ENCODE measurements around the gene PARD6G.

The PARD6G gene

GRCh38 chr18:80175451-80176204, 71.7 kb downstream of the PARD6G start:
- H3K4me3 ChIP-seq (ENCODE audit: low read length) = no peak overlapping the region
- no peaks in the 10 kb centered on the region for H3K9me3 ChIP-seq (ENCODE audit: control insufficient read depth, low read length)
- H3K36me3 ChIP-seq (ENCODE audit: control insufficient read depth, insufficient read depth, low read length, severe bottlenecking) = no peaks in the 10 kb centered on the region
- peaks cover 42% of the 10 kb centered on the region for H3K27me3 ChIP-seq (replicated peaks; ENCODE audit: control insufficient read depth, insufficient read depth, low read length)
- H3K9ac ChIP-seq (ENCODE audit: low read length) = no peak overlapping the region
- no peak for DNase-seq (ENCODE audit: low read depth)
- H3K4me1 ChIP-seq (ENCODE audit: control insufficient read depth, insufficient read depth, low read length) = peaks cover 15% of the 10 kb centered on the region

- Histone ChIP-seq H3K9ac (ENCODE audit: low read length) (no peak overlapping the region), H3K36me3 (ENCODE audit: control insufficient read depth, insufficient read depth, low read length, severe bottlenecking) (no peaks in the 10 kb centered on the region), H3K4me3 (ENCODE audit: low read length) (no peak overlapping the region), H3K4me1 (ENCODE audit: control insufficient read depth, insufficient read depth, low read length) (peaks cover 17% of the 10 kb centered on the region), H3K27me3 (replicated peaks; ENCODE audit: control insufficient read depth, insufficient read depth, low read length) (peaks cover 23% of the 10 kb centered on the region), H3K9me3 (ENCODE audit: control insufficient read depth, low read length) (no peaks in the 10 kb centered on the region)
- DNase-seq (ENCODE audit: low read depth) = no peak
Observed at GRCh38 chr18:80173060-80173459, 74.3 kb downstream of the PARD6G start.

- DNase-seq (ENCODE audit: low read depth) = no peak
- Histone ChIP-seq H3K9me3 (ENCODE audit: control insufficient read depth, low read length) (no peaks in the 10 kb centered on the region), H3K4me3 (ENCODE audit: low read length) (no peak overlapping the region), H3K36me3 (ENCODE audit: control insufficient read depth, insufficient read depth, low read length, severe bottlenecking) (no peaks in the 10 kb centered on the region), H3K9ac (ENCODE audit: low read length) (no peak overlapping the region), H3K27me3 (replicated peaks; ENCODE audit: control insufficient read depth, insufficient read depth, low read length) (peaks cover 13% of the 10 kb centered on the region), H3K4me1 (ENCODE audit: control insufficient read depth, insufficient read depth, low read length) (peaks cover 16% of the 10 kb centered on the region)
Observed at GRCh38 chr18:80172056-80172455, 75.3 kb downstream of the PARD6G start.

- Histone ChIP-seq H3K36me3 (ENCODE audit: control insufficient read depth, insufficient read depth, low read length, severe bottlenecking) (no peaks in the 10 kb centered on the region), H3K9ac (ENCODE audit: low read length) (peak overlapping the region; percentile 57), H3K4me3 (ENCODE audit: low read length) (peak overlapping the region; percentile 69), H3K4me1 (ENCODE audit: control insufficient read depth, insufficient read depth, low read length) (peaks cover 10% of the 10 kb centered on the region), H3K27me3 (replicated peaks; ENCODE audit: control insufficient read depth, insufficient read depth, low read length) (peaks cover 8% of the 10 kb centered on the region), H3K9me3 (ENCODE audit: control insufficient read depth, low read length) (no peaks in the 10 kb centered on the region)
- DNase-seq (ENCODE audit: low read depth) = peak; percentile 77
Observed at GRCh38 chr18:80171054-80171872, 76.1 kb downstream of the PARD6G start.

DNA sequence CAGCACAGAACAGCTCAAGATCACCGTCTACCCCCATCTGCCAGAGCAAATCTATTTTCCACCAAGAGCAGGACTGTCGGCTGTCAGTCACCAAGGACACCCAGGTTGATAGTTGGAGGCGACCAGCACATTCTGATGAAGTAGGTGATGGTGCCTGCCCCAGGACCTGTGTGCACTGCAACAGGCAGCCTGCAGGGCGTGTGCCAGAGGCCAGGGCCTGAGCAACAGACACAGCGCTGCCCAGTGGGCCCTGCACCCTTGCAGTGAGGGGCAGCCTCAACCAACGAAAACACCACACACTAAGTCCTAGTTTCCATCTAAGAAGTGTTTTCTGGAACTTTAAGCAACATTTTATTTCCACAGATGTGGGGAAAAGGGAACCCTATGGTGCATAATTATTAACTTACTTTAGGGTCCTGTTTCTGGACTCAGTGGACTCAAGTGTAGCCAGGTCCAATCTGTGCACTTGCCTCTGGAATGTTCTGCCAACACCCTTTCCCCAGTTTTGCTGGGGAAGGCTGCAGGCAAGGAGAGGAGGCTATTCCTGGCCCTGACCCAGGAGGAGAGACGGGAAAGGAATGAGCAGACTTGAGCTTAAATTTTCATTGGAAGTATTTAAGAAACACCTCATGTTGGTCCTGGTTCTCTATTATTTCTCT, 76.8 kb downstream of the PARD6G start:
- no peaks in the 10 kb centered on the region for H3K36me3 ChIP-seq (ENCODE audit: control insufficient read depth, insufficient read depth, low read length, severe bottlenecking)
- peak; percentile 1 for DNase-seq (ENCODE audit: low read depth)
- H3K9ac ChIP-seq (ENCODE audit: low read length) = peak overlapping the region; percentile 57
- H3K4me1 ChIP-seq (ENCODE audit: control insufficient read depth, insufficient read depth, low read length) = peaks cover 10% of the 10 kb centered on the region
- peak overlapping the region; percentile 69 for H3K4me3 ChIP-seq (ENCODE audit: low read length)
- peaks cover 3% of the 10 kb centered on the region for H3K9me3 ChIP-seq (ENCODE audit: control insufficient read depth, low read length)
- peaks cover under 1% of the 10 kb centered on the region for H3K27me3 ChIP-seq (replicated peaks; ENCODE audit: control insufficient read depth, insufficient read depth, low read length)

GRCh38 chr18:80169607-80170006, 77.7 kb downstream of the PARD6G start:
- Histone ChIP-seq H3K4me1 (ENCODE audit: control insufficient read depth, insufficient read depth, low read length) (peaks cover 10% of the 10 kb centered on the region), H3K27me3 (replicated peaks; ENCODE audit: control insufficient read depth, insufficient read depth, low read length) (no peaks in the 10 kb centered on the region), H3K9me3 (ENCODE audit: control insufficient read depth, low read length) (peaks cover 8% of the 10 kb centered on the region), H3K36me3 (ENCODE audit: control insufficient read depth, insufficient read depth, low read length, severe bottlenecking) (no peaks in the 10 kb centered on the region), H3K9ac (ENCODE audit: low read length) (no peak overlapping the region), H3K4me3 (ENCODE audit: low read length) (no peak overlapping the region)
- DNase-seq (ENCODE audit: low read depth) = no peak

DNA sequence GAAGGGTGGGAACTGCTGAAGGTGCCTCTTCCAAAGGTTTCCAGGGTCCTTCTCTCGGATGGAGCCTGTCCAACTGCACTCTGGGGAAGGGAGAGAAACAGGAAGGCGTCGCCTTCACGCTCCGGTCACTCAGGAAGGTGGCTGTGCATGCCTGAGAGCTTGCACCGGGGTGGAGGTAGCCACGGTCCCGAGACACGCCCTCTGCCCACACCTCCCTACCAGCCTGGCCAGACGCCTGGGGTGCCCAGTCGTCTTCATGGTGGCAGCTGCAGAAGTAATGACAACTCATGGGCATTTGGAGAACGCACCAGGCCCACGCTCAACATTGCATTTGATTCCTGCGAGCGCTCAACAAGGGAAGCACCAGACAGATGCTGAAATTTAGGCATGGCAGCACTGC, 78.3 kb downstream of the PARD6G start:
- H3K36me3 ChIP-seq (ENCODE audit: control insufficient read depth, insufficient read depth, low read length, severe bottlenecking) = no peaks in the 10 kb centered on the region
- peaks cover 10% of the 10 kb centered on the region for H3K4me1 ChIP-seq (ENCODE audit: control insufficient read depth, insufficient read depth, low read length)
- no peak overlapping the region for H3K4me3 ChIP-seq (ENCODE audit: low read length)
- no peak for DNase-seq (ENCODE audit: low read depth)
- no peak overlapping the region for H3K9ac ChIP-seq (ENCODE audit: low read length)
- H3K27me3 ChIP-seq (replicated peaks; ENCODE audit: control insufficient read depth, insufficient read depth, low read length) = no peaks in the 10 kb centered on the region
- H3K9me3 ChIP-seq (ENCODE audit: control insufficient read depth, low read length) = peaks cover 13% of the 10 kb centered on the region

GRCh38 chr18:80168346-80168745, 79.0 kb downstream of the PARD6G start:
- Histone ChIP-seq H3K4me1 (ENCODE audit: control insufficient read depth, insufficient read depth, low read length) (peaks cover 10% of the 10 kb centered on the region), H3K4me3 (ENCODE audit: low read length) (no peak overlapping the region), H3K9ac (ENCODE audit: low read length) (no peak overlapping the region), H3K27me3 (replicated peaks; ENCODE audit: control insufficient read depth, insufficient read depth, low read length) (no peaks in the 10 kb centered on the region), H3K9me3 (ENCODE audit: control insufficient read depth, low read length) (peaks cover 14% of the 10 kb centered on the region), H3K36me3 (ENCODE audit: control insufficient read depth, insufficient read depth, low read length, severe bottlenecking) (no peaks in the 10 kb centered on the region)
- peak; percentile 20 for DNase-seq (ENCODE audit: low read depth)

- no peaks in the 10 kb centered on the region for H3K36me3 ChIP-seq (ENCODE audit: control insufficient read depth, insufficient read depth, low read length, severe bottlenecking)
- H3K4me3 ChIP-seq (ENCODE audit: low read length) = no peak overlapping the region
Observed at GRCh38 chr18:80167931-80168330, 79.4 kb downstream of the PARD6G start.

GRCh38 chr18:80167331-80167730, 80.0 kb downstream of the PARD6G start:
- Histone ChIP-seq H3K4me3 (ENCODE audit: low read length) (no peak overlapping the region), H3K4me1 (ENCODE audit: control insufficient read depth, insufficient read depth, low read length) (peaks cover 10% of the 10 kb centered on the region), H3K27me3 (replicated peaks; ENCODE audit: control insufficient read depth, insufficient read depth, low read length) (no peaks in the 10 kb centered on the region), H3K36me3 (ENCODE audit: control insufficient read depth, insufficient read depth, low read length, severe bottlenecking) (no peaks in the 10 kb centered on the region), H3K9ac (ENCODE audit: low read length) (no peak overlapping the region), H3K9me3 (ENCODE audit: control insufficient read depth, low read length) (peaks cover 14% of the 10 kb centered on the region)
- no peak for DNase-seq (ENCODE audit: low read depth)

More at GRCh38 chr18:80167931-80168330, 79.4 kb downstream of the PARD6G start:
- Histone ChIP-seq H3K27me3 (replicated peaks; ENCODE audit: control insufficient read depth, insufficient read depth, low read length) (no peaks in the 10 kb centered on the region), H3K9ac (ENCODE audit: low read length) (no peak overlapping the region), H3K4me1 (ENCODE audit: control insufficient read depth, insufficient read depth, low read length) (peaks cover 10% of the 10 kb centered on the region), H3K9me3 (ENCODE audit: control insufficient read depth, low read length) (peaks cover 14% of the 10 kb centered on the region)
- DNase-seq (ENCODE audit: low read depth) = no peak

DNA sequence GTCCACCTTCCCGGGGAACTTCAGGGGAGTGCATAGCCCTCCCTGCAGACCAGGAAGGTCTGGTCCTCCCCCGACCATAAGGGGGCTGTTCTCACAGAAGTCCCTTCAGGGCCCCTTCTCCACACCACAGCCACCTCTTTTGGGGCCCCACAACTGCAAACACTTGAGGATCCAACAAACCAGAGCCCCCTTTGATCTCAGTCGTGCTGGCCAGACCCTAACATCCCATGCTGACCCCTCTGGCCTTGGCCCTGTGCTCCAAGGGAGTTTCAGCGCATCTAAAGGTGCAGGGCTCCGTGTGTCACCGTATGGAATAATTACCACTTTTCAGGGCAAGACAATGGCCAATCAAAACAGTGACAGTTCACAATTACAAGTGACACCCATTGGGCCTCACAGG, 80.6 kb downstream of the PARD6G start:
- Histone ChIP-seq H3K4me3 (ENCODE audit: low read length) (no peak overlapping the region), H3K27me3 (replicated peaks; ENCODE audit: control insufficient read depth, insufficient read depth, low read length) (no peaks in the 10 kb centered on the region), H3K36me3 (ENCODE audit: control insufficient read depth, insufficient read depth, low read length, severe bottlenecking) (no peaks in the 10 kb centered on the region), H3K9me3 (ENCODE audit: control insufficient read depth, low read length) (peaks cover 14% of the 10 kb centered on the region), H3K4me1 (ENCODE audit: control insufficient read depth, insufficient read depth, low read length) (peaks cover 10% of the 10 kb centered on the region), H3K9ac (ENCODE audit: low read length) (no peak overlapping the region)
- no peak for DNase-seq (ENCODE audit: low read depth)
